ENCODE data around the gene ALDOB.

The ALDOB gene

GRCh38 chr9:101432740-101433139 lies 2.8 kb downstream of the ALDOB start:
- DNase-seq (ENCODE audit: extremely low read depth, low read depth), result no peak
- TF ChIP-seq, protein P1, sequence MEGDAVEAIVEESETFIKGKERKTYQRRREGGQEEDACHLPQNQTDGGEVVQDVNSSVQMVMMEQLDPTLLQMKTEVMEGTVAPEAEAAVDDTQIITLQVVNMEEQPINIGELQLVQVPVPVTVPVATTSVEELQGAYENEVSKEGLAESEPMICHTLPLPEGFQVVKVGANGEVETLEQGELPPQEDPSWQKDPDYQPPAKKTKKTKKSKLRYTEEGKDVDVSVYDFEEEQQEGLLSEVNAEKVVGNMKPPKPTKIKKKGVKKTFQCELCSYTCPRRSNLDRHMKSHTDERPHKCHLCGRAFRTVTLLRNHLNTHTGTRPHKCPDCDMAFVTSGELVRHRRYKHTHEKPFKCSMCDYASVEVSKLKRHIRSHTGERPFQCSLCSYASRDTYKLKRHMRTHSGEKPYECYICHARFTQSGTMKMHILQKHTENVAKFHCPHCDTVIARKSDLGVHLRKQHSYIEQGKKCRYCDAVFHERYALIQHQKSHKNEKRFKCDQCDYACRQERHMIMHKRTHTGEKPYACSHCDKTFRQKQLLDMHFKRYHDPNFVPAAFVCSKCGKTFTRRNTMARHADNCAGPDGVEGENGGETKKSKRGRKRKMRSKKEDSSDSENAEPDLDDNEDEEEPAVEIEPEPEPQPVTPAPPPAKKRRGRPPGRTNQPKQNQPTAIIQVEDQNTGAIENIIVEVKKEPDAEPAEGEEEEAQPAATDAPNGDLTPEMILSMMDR (IDR thresholded peaks at IDR 0.05; ENCODE audit: low read depth, low read length, missing control alignments), result no peak
- H3K4me3 ChIP-seq (replicated peaks; ENCODE audit: low read depth, low read length), result no peak overlapping the region

DNA sequence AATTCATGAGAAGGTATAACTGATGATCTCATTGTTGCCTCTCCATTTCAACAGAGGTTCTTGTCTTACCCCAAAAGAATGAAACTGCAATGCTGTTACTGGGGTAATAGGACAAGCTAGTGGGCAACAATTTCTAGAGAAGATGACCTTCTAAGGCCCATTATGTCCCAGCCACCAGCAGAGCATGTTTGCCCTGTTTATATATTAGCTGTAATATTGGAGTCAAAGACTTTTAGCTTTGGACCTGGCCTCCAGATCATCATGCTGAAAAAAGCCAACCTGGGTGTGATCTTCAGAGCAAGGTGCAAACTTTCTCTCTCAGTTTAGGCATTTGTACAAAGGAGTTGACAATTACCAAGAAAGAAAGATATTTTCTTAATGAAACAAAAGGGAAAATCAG lies 3.4 kb downstream of the ALDOB start:
- DNase-seq (ENCODE audit: extremely low read depth, low read depth), result no peak
- no peak overlapping the region for H3K4me3 ChIP-seq (replicated peaks; ENCODE audit: low read depth, low read length)
- TF ChIP-seq, protein P1 (IDR thresholded peaks at IDR 0.05; ENCODE audit: low read depth, low read length, missing control alignments), result no peak

DNA sequence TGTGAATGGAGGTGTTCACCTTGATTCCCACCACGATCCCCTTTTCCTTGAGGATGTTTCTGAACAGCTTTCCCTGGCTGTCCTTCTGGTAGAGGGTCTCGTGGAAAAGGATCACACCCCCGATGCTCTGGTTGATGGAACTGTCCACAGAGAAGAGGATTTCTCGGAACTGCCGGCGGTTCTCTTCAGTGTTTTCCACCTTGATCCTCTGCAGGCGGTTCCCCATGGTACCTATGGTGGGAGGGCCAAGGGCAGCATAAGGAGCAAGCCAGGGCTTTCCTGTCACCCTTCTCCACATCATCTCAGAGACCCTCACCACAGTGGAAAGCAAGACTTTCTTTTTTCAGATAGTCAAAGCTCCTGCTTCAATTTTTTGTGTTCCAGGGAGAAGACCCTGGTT lies 5.8 kb downstream of the ALDOB start:
- TF ChIP-seq, protein P1 (IDR thresholded peaks at IDR 0.05; ENCODE audit: low read depth, low read length, missing control alignments), result no peak
- DNase-seq (ENCODE audit: extremely low read depth, low read depth), result no peak

DNA sequence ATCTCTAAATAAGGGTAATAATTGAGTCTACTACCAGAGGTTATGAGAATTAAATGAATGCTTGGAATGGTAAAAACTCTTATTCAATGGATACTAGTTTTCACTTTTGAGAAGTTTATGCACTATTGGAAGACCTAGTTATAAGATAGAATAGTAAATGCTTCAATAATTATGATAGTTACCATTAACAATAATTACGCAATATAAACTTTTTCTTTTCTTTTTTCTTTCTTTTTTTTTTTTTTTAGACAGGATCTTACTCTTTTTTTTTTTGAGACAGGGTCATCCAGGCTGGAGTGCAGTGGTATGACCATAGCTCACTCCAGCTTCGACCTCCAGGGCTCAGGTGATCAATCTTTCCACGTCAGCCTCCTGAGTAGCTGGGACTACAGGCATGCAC lies 6.7 kb downstream of the ALDOB start:
- no peak for DNase-seq (ENCODE audit: extremely low read depth, low read depth)
- TF ChIP-seq, protein P1 (IDR thresholded peaks at IDR 0.05; ENCODE audit: low read depth, low read length, missing control alignments), result no peak
- no peak overlapping the region for H3K4me3 ChIP-seq (replicated peaks; ENCODE audit: low read depth, low read length)

More for the DNA sequence above, 5.8 kb downstream of the ALDOB start:
- H3K4me3 ChIP-seq (replicated peaks; ENCODE audit: low read depth, low read length), result no peak overlapping the region

DNA sequence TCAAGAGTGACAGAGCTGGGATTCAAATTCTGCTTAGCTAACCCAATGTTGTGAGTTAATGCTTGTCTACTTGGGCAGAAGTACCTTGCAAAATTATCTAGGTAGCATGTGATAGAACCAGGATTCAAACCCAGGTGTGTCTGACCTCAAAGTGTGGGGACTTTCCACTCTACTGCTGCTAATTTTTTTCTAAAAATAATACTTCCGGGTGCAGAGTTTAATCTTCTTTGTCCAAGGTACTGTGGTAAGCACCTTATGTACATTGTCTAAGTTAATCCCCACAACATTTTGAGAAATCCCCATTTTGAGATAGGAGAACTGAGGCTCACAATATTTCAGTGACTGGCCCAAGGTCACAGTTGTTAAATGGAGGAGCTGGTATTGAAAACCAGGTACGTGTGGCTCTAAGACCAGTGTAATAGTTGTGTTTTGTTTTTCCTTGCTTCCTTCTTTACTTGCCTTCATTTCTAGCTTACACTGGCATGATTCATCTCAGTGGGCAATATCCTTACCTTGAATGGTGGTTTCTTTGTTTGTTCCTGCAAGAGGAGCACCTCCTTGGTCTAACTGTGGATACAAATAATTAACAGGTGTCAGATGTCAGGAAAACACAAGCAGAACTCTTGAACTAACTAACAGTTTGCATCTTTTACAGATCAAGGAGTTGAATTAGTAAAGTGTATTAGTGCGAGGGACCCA lies 7.5 kb downstream of the ALDOB start:
- no peak overlapping the region for H3K4me3 ChIP-seq (replicated peaks; ENCODE audit: low read depth, low read length)
- DNase-seq (ENCODE audit: extremely low read depth, low read depth), result no peak
- TF ChIP-seq, protein P1 (IDR thresholded peaks at IDR 0.05; ENCODE audit: low read depth, low read length, missing control alignments), result no peak

DNA sequence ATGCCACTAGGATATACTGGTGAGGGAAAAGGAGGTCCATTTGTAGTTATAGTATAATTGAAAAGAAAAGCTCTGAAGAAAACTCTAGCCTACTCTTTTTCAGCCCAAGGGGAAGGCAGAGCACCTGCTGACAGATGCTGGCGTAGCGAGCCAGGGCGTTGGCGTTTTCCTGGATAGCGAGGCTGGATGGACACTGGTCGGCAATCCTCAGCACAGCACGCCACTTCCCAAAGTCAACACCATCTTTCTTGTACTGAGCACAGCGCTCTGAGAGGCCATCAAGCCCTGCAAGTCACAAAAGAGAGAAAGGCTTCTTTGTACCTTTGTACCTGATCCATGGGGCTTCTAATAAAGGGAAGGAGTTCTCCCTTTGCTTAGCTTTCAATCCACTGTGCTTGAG lies 8.2 kb downstream of the ALDOB start:
- DNase-seq (ENCODE audit: extremely low read depth, low read depth), result no peak
- TF ChIP-seq, protein P1 (IDR thresholded peaks at IDR 0.05; ENCODE audit: low read depth, low read length, missing control alignments), result no peak
- no peak overlapping the region for H3K4me3 ChIP-seq (replicated peaks; ENCODE audit: low read depth, low read length)

GRCh38 chr9:101421653-101422065 lies 13.9 kb downstream of the ALDOB start:
- TF ChIP-seq, protein P1 (IDR thresholded peaks at IDR 0.05; ENCODE audit: low read depth, low read length, missing control alignments), result no peak
- DNase-seq (ENCODE audit: extremely low read depth, low read depth), result no peak

More at GRCh38 chr9:101421653-101422065, 13.9 kb downstream of the ALDOB start:
- no peak overlapping the region for H3K4me3 ChIP-seq (replicated peaks; ENCODE audit: low read depth, low read length)

All from HFF-Myc (cell line).